Mononuclear cell (primary cell): ENCODE results near the gene PSME4. TPM values are rescaled to one million over a fixed set of nuclear protein-coding genes. Genes with fewer than 3 reads are reported as not detected.

Source experiments
- H3K27me3 ChIP-seq: 2 replicates; pipeline ENCODE4 v1.6.0; 2011; ENCODE audit warnings: low read length, control low read depth; ENCODE audit not compliant: insufficient read depth
- H3K4me1 ChIP-seq: 2 replicates; pipeline ENCODE4 v1.5.1; 2011; ENCODE audit warnings: mild to moderate bottlenecking, low read length, control low read depth; ENCODE audit not compliant: insufficient read depth
- H3K4me3 ChIP-seq: 2 replicates; pipeline ENCODE4 v1.5.1; 2011; ENCODE audit warnings: mild to moderate bottlenecking, low read length, moderate library complexity
- H3K9me3 ChIP-seq: 2 replicates; pipeline ENCODE4 v1.5.1; 2011; ENCODE audit warnings: low read depth, mild to moderate bottlenecking, control low read depth, low read length
- total RNA-seq: library from RNA; depleted of rRNA; stranded (reverse); fragments of >200 nt; gene quantifications from one replicate; pipeline ENCODE4 v1.2.3, GENCODE V29; 2012

PSME4 gene
- total RNA-seq, 1 donor, result 141 TPM

DNA sequence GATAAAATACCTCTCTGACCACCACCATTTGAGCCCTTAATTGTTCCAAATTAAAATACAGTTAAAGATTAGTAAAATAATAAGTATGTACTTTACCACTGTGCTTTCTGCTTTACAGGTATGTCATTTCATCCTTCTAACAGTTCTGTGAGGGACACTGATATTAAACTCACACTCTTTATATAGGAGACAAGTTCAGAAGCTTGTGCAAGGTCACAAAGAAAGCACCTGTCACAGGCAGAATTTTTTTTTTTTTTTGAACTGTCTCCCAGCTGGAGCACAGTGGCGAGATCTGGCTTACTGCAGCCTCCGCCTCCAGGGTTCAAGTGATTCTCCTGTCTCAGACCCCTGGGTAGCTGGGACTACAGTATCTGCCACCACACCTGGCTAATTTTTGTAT is 89.4 kb downstream of the PSME4 start:
- Histone ChIP-seq H3K27me3 (no peaks in the 10 kb centered on the region), H3K9me3 (no peaks in the 10 kb centered on the region), H3K4me3 (no peak overlapping the region), H3K4me1 (no peaks in the 10 kb centered on the region)

DNA sequence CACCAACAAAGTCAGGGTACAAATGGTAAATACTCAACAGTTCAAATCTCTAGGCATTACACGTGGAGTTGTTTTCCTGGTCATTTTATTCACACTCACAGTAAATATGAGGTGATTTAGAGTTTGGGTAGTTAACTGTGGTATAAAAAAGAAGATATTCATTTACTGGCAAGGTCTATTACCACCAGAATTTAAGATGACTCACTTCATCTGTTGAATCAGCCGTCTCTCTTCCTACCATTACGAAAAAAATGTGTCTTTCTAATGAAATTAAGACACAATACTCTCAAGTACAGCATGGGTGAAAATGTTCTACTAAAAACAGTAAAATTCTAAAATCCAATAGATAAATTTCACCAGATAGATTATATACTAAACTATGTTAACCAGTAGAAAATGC is 90.0 kb downstream of the PSME4 start:
- no peak overlapping the region for H3K4me3 ChIP-seq
- no peaks in the 10 kb centered on the region for H3K4me1 ChIP-seq
- no peaks in the 10 kb centered on the region for H3K27me3 ChIP-seq
- no peaks in the 10 kb centered on the region for H3K9me3 ChIP-seq

DNA sequence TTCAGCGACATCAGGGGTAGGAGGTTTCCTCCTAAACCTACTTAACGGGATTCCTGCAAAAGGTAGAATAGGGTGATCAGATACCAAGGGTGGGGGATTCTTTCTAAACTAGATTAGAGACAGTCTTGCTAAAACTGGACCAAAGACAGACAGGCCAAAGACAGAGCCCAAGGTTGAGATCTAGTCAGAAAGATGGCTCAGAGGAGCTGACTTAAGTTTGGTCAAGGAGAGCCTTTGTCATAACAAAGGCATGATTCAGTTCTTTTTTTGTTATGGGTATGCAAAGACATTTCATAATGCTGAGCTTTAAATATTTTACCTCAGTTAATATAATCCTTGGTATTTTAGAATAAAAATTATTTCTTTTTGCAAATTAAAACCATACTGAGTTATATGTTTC is 93.2 kb downstream of the PSME4 start:
- Histone ChIP-seq H3K27me3 (no peaks in the 10 kb centered on the region), H3K4me3 (no peak overlapping the region), H3K4me1 (no peaks in the 10 kb centered on the region), H3K9me3 (no peaks in the 10 kb centered on the region)

DNA sequence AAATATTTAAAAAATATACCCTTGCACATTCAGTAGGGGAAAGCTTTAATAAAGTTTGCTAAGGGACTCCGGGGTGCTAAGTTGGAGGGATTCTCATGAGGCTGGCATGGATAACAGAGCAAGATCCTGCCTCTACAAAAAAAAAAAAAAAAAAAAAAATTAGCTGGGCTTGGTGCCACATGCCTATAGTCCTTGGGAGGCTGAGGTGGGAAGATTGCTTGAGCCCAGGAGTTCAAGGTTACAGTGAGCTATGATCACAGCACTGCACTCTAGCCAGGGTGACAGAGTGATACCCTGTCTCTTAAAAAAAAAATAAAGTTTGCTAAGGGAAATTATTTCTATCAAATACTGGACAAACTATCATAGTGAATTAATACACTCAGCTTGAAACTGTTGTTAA is 93.7 kb downstream of the PSME4 start:
- no peaks in the 10 kb centered on the region for H3K27me3 ChIP-seq
- no peaks in the 10 kb centered on the region for H3K4me1 ChIP-seq
- no peaks in the 10 kb centered on the region for H3K9me3 ChIP-seq
- no peak overlapping the region for H3K4me3 ChIP-seq

DNA sequence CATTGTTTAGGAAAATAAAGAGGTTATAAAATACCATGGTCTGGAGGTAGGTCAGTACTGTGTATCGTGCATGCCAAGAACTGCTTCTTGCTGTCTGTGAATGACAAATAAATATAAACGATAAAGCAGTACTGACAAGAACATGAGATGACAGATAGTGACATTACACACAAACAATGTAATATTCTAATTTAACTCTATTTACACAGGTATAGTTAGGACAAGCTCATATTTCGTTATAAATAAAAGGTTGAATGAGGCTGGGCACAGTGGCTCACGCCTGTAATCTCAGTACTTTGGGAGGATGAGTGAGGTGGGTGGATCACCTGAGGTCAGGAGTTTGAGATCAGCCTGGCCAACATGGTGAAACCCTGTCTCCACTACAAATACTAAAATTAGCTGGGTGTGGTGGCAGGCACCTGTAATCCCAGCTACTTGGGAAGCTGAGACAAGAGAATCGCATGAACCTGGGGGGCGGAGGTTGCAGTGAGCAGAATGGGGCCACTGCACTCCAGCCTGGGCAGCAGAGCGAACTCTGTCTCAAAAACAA is 96.3 kb downstream of the PSME4 start:
- Histone ChIP-seq H3K4me1 (no peaks in the 10 kb centered on the region), H3K4me3 (no peak overlapping the region), H3K27me3 (no peaks in the 10 kb centered on the region), H3K9me3 (no peaks in the 10 kb centered on the region)

DNA sequence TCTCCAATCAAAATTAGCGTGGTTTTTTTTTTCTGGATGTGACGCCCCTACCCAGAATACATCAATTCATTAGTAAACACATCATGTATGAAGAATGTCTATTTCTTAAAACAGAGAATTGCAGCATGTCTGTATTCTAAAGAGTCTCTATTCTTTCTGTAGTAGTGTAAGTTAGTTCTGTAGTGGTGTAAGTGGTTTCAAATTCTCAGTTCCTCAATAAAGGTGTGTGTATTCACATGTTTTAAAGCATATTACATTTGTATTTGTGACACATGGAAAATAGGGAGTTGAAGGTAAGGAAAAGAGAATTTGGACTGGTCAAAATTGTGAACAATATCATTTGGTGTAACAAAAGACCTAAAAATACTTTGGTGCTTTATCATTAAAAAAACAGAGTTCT is 103.0 kb downstream of the PSME4 start:
- Histone ChIP-seq H3K4me1 (no peaks in the 10 kb centered on the region), H3K4me3 (no peak overlapping the region), H3K9me3 (no peaks in the 10 kb centered on the region), H3K27me3 (no peaks in the 10 kb centered on the region)

DNA sequence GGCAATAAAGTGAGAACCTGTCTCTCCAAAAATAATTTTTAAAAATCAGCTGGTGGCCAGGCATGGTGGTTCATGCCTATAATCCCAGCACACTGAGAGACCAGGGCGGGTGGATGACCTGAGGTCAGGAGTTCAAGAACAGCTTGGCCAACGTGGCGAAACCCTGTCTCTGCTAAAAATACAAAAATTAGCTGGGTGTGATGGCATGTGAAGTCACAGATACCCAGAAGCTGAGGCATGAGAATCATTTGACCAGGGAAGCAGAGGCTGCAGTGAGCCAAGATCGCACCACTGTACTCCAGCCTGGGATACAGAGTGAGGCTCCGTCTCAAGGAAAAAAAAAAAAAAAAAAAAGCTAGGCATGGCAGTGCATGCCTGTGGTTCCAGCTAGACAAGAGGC is 103.6 kb downstream of the PSME4 start:
- H3K4me1 ChIP-seq, result no peaks in the 10 kb centered on the region
- H3K9me3 ChIP-seq, result no peaks in the 10 kb centered on the region
- no peak overlapping the region for H3K4me3 ChIP-seq
- no peaks in the 10 kb centered on the region for H3K27me3 ChIP-seq

DNA sequence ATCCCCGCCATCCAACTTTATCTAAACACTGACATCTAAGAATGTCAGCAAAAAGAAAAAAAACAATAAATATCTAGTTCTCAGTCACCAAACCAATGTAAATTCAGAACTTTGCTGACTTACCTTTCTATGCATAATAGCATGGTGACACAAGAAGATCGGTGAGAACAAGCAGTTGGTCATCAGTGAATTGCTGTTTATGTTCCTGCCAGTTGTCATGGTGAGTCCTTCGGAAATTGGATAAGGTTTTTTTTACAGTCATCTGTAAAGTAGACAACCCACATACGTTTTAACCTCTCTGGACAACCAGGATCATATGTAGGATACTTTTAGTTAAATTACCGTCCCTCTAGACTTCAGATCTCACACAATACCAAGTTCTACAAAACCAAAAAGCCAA is 104.8 kb downstream of the PSME4 start:
- no peak overlapping the region for H3K4me3 ChIP-seq
- no peaks in the 10 kb centered on the region for H3K9me3 ChIP-seq
- no peaks in the 10 kb centered on the region for H3K27me3 ChIP-seq
- H3K4me1 ChIP-seq, result no peaks in the 10 kb centered on the region

DNA sequence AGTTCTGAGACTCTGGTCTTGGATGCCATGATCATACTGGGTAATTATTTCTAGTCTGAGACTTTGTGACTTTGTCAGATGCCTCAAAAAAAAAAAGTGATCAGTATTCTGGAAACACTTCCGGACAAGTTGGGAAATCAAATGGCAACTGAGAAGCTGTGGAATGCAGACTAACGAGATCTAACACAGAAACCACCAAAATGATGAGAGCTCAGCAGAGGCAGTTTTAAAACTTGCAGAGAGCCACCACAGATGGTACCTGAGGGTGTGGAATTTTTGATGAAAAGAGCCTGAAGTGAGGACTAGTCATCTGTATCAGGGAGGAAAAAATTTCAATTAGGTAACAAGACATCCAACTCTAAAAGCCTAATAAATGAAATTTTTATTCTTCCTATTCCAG is 105.5 kb downstream of the PSME4 start:
- H3K9me3 ChIP-seq, result no peaks in the 10 kb centered on the region
- H3K4me3 ChIP-seq, result no peak overlapping the region
- no peaks in the 10 kb centered on the region for H3K27me3 ChIP-seq
- no peaks in the 10 kb centered on the region for H3K4me1 ChIP-seq

DNA sequence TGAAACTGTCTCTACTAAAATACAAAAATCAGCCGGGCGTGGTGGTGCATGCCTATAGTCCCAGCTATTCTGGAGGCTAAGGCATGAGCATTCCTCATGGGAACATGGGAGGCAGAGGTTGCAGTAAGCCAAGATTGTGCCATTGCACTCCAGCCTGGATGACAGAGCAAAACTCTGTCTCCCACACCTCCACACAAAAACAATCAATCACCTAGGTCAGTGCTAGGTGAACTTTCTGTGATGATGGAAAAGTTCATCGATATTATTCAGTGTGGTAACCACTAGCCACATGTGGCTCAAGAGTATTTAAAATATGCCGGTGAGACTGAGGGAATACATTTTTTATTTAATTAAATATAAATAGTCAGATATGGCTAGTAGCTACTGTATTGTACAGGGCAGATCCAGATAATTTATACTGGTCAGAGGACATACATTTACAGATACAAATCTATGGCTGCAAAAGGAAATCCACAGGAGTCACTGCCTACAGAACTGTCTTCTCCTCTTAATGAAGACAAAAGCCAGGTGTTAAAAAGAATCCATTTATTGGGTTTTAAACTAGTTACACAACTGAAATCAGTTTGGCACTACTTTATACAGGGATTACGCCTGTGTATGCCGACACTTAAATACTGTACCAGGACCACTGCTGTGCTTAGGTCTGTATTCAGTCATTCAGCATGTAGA is 107.1 kb downstream of the PSME4 start:
- Histone ChIP-seq H3K4me3 (no peak overlapping the region), H3K9me3 (no peaks in the 10 kb centered on the region), H3K27me3 (no peaks in the 10 kb centered on the region), H3K4me1 (no peaks in the 10 kb centered on the region)

DNA sequence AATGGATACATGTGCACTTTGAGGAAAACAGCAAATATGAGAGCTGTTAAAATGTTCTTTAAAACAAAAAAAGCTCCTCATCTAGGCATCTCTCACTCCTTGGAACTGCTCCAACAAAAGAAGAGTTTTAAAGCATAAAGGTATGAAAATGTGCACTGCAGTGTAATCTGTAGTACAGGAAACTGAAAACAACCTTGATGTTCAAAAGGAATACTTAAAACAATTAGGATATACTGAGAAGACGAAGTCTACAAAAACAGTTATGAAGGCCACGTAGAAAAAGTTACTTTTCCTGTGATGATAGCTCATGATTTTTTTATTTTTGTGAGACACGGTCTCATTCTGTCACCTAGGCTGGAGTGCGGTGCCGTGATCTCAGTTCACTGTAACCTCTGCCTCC is 109.0 kb downstream of the PSME4 start:
- Histone ChIP-seq H3K4me3 (no peak overlapping the region), H3K9me3 (no peaks in the 10 kb centered on the region), H3K4me1 (no peaks in the 10 kb centered on the region)

DNA sequence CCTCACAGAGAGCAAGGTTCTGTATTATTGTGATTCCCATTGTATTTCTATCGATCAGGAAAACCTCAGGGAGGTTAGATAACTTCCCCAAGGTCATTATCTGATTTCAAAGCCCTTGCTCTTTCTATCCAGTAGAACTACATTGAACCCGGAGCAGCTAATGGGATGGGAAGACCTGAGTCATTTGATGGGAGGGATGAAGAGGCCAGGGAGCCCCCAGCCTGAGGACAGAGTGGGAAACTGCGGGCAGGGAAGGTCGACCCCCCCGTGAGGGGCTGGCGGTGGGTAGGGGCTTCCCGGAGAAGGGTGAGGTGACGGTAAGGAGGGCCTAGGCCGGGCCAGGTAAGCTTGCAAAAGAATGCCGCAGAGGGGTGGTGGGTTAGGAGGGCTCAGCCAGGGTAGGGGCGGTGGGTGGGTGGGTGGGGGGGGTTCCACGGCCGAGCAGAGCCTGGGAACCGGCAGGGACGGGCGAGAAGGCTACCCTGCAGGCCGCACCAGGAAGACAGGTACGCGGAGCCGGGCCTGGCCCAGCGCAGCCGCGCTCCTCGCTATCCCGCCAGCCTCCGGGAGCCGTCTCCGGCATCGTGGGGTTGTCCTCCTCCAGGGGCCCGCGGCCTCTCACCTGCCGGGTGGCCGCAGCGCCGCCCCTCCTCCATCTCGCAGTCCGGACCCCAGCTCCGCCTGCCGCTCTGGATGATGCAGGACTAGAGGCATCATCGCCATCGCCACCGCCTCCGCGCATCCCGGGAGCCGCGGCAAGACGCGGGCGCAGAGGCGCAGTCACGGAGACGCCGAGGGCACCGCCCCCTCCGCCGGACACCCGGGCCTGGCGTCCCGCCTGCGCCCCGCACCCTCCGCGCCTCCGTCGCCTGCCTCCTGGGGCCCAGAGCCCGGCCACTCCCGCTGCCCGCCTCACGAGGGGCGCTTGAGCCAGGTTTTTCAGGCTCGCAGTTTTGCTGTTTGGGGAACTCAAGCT is 111.3 kb downstream of the PSME4 start, which contains the start of gene GPR75:
TSS of gene GPR75 (minus strand) at position 762 of the 976 bp plus-strand sequence. CDS start 5,211 bp downstream, outside the sequence.
- Histone ChIP-seq H3K4me1 (no peaks in the 10 kb centered on the region), H3K9me3 (no peaks in the 10 kb centered on the region), H3K27me3 (no peaks in the 10 kb centered on the region), H3K4me3 (no peak within 1 kb of the TSS)

More for the DNA sequence above, 109.0 kb downstream of the PSME4 start:
- no peaks in the 10 kb centered on the region for H3K27me3 ChIP-seq

DNA sequence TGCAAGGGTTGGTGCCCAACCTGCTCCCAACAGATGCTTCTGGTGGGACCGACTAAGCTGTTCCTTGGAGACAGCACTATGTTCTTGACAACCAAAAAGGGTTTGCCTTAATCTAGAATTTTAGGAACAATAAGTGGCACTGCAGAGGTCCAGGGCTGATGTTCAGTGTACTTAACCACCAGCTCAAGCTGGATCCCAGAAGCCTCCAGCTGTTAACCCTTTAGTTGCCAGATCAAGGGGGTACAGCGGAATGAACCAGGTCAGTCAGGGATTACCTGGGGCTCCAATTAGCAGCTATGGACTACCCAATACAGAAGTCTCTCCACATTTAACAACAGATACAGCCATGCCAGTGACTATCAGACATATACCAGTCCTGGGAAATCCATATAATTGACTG is 114.5 kb downstream of the PSME4 start:
- H3K4me3 ChIP-seq, result no peak overlapping the region
- H3K4me1 ChIP-seq, result no peaks in the 10 kb centered on the region
- no peaks in the 10 kb centered on the region for H3K27me3 ChIP-seq
- H3K9me3 ChIP-seq, result no peaks in the 10 kb centered on the region

DNA sequence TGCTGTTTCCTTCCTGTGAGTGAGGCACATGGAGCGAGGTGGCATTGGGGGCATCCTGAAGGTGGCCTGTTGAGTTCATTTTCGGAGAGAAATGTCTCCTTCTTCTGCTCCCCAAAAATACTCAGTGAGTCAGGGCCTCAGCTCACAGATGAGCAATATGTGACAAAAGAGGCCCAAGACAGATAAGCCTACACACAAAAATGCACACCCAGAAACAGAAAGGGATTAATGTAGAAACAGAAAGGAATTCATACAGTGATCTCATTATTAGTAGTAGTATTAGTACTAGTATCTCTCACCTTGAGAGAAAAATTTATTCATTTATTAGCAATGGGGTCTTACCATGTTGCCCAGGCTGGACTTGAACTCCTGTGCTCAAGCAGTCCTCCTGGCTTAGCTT is 116.1 kb downstream of the PSME4 start:
- Histone ChIP-seq H3K9me3 (no peaks in the 10 kb centered on the region), H3K27me3 (no peaks in the 10 kb centered on the region), H3K4me1 (no peaks in the 10 kb centered on the region), H3K4me3 (no peak overlapping the region)

DNA sequence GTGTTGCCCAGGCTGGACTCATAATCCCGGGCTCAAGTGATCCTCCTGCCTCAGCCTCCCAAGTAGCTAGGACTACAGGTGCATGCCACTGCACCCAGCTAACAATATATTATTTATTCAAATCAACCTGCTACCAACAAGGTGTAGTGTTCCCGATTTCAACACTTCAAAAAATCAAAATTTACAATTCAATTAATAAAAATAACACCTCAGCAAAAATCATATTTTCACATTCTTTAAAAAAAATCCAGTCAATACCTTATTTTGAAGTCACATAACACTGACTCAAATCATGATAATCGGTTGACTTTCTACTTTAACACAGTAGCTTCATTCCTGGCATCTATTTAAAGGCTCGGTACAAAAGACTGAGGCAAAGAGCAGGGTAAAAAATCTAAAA is 118.3 kb downstream of the PSME4 start:
- Histone ChIP-seq H3K4me1 (no peaks in the 10 kb centered on the region), H3K27me3 (no peaks in the 10 kb centered on the region), H3K4me3 (no peak overlapping the region), H3K9me3 (no peaks in the 10 kb centered on the region)
